OCI-LY7 (cell line): ENCODE data around the gene STEAP3. TPM values are rescaled to one million over a fixed set of nuclear protein-coding genes. Genes with fewer than 3 reads are reported as not detected.
"Not testable (repeated sequence)": the region's sequence is repeated elsewhere in the genome, so short reads cannot be mapped to it uniquely, and the experiment has no call there.

Experiments
- BruUV-seq: library from RNA; stranded (reverse); fragments of 400-500 nt; replicated peaks from 2 replicates; lab custom pipeline; 2021; lab: Mats Ljungman, UMichigan
- CTCF ChIA-PET: fragments of 300-600 bp; sonication (Branson Sonifier 250); formaldehyde crosslinking; loops from one replicate; lab custom pipeline; 2022; ENCODE audit warnings: antibody characterized with exemption; ENCODE audit not compliant: unreplicated experiment; lab: Charles Lee
- POLR2A ChIA-PET: fragments of 300-600 bp; sonication (Branson Sonifier 250); formaldehyde crosslinking; loops from one replicate; lab custom pipeline; 2022; ENCODE audit warnings: antibody characterized with exemption; lab: Charles Lee
- DNase-seq: peaks from one replicate; pipeline ENCODE4 v3.0.0-alpha.2; 2015; ENCODE audit warnings: low spot score
- H2AFZ ChIP-seq: fragments of 200-600 bp; sonication (generic), shearing (Covaris generic); 2 replicates; pipeline ENCODE4 v1.6.1; 2014; ENCODE audit warnings: mild to moderate bottlenecking, antibody characterized with exemption, low read length, moderate library complexity
- H3K27ac ChIP-seq: fragments of 200-600 bp; sonication (generic); 2 replicates; pipeline ENCODE4 v1.5.1; 2014; ENCODE audit warnings: mixed run types, low read depth, mild to moderate bottlenecking, moderate library complexity, low read length, inconsistent platforms; ENCODE audit not compliant: poor library complexity, severe bottlenecking
- H3K36me3 ChIP-seq: fragments of 200-600 bp; sonication (generic); 2 replicates; pipeline ENCODE4 v1.6.1; 2014; ENCODE audit warnings: mild to moderate bottlenecking, antibody characterized with exemption, low read length, moderate library complexity, mixed read lengths; ENCODE audit not compliant: insufficient read depth
- H3K4me1 ChIP-seq: fragments of 200-600 bp; sonication (generic); 2 replicates; pipeline ENCODE4 v1.5.1; 2014; ENCODE audit warnings: mild to moderate bottlenecking, low read length; ENCODE audit not compliant: insufficient read depth, poor library complexity, severe bottlenecking
- H3K4me2 ChIP-seq: fragments of 200-600 bp; sonication (generic); 2 replicates; pipeline ENCODE4 v1.6.1; 2014; ENCODE audit warnings: mild to moderate bottlenecking, low read length
- H3K4me3 ChIP-seq: fragments of 200-600 bp; sonication (generic); 2 replicates; pipeline ENCODE4 v1.5.1; 2014; ENCODE audit warnings: mild to moderate bottlenecking, low read depth, low read length; ENCODE audit not compliant: poor library complexity, severe bottlenecking
- H3K79me2 ChIP-seq: fragments of 200-600 bp; sonication (generic); 2 replicates; pipeline ENCODE4 v1.6.1; 2016; ENCODE audit warnings: low read depth, mild to moderate bottlenecking, low read length, moderate library complexity, mixed read lengths; ENCODE audit not compliant: insufficient read depth
- H3K9me2 ChIP-seq: fragments of 200-600 bp; sonication (generic); 2 replicates; pipeline ENCODE4 v1.6.1; 2016; ENCODE audit warnings: mild to moderate bottlenecking, low read length, mixed read lengths; ENCODE audit not compliant: insufficient read depth
- H3K9me3 ChIP-seq: fragments of 200-600 bp; sonication (generic); 2 replicates; pipeline ENCODE4 v1.6.1; 2014; ENCODE audit warnings: mild to moderate bottlenecking, mixed run types, low read length, mixed read lengths
- H4K20me1 ChIP-seq: fragments of 200-600 bp; sonication (generic); 2 replicates; pipeline ENCODE4 v1.6.1; 2014; ENCODE audit warnings: mild to moderate bottlenecking, antibody characterized with exemption, low read length, moderate library complexity, mixed read lengths; ENCODE audit not compliant: insufficient read depth
- EZH2phosphoT487 ChIP-seq: fragments of 200-600 bp; sonication (generic); IDR thresholded peaks from 2 replicates; pipeline ENCODE4 v1.6.1; 2018; ENCODE audit warnings: low read depth, borderline replicate concordance, mild to moderate bottlenecking, mixed run types, antibody characterized with exemption, low read length, moderate library complexity, mixed read lengths
- intact Hi-C: fragments of 100-400 bp; cut with micrococcal nuclease; formaldehyde crosslinking; loops from one replicate; pipeline ENCODE4 v1.10.0; 2022; ENCODE audit not compliant: unreplicated experiment
- total RNA-seq, 2 experiments: library from RNA; depleted of rRNA in 1 of 2; stranded (reverse); fragments of >200 nt in 1 of 2; shearing (Covaris generic) in 1 of 2; gene quantifications; 2 replicates each; pipeline ENCODE4 v1.2.3, GENCODE V29; 2014 to 2022
- TF ChIP-seq, protein P1 (sequence below): fragments of 200-600 bp; sonication (generic); conservative IDR thresholded peaks from 2 replicates; pipeline ENCODE4 v1.5.1; 2014; ENCODE audit warnings: mild to moderate bottlenecking, antibody characterized with exemption, low read length, moderate library complexity, mixed read lengths

The STEAP3 gene
- total RNA-seq, 2 experiments from 2014 or later, result not detected

DNA sequence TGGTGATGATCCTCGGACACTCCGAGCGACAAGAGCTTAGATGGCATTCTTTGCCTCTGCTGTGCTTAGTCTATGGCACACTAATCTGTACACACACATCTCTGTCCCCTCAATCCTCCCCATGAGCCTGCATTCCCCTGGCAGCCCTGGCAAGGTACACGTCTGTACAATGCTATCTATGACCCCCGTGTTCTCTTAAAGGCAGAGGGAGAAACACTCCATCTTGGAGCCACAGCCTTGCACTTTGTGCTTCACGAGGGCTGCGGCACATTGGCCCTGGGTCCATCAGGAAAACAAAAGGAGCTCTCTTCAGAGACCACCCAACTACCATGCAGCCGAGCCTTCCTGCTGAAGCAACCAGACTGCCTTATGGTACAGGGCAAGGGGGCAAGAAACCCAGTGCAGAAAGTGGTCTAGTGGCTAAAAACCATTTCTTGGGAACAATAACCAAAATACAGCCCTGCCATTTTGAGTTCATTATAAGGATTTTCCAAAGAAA, 42.5 kb downstream of the STEAP3 start:
- CTCF ChIA-PET, result no interaction called here
- no peak overlapping the region for H3K4me2 ChIP-seq
- H3K4me1 ChIP-seq, result no peaks in the 10 kb centered on the region
- no peak overlapping the region for H2AFZ ChIP-seq
- H3K79me2 ChIP-seq, result no peaks in the 10 kb centered on the region
- no peak overlapping the region for H3K4me3 ChIP-seq
- H3K27ac ChIP-seq, result no peak overlapping the region
- TF ChIP-seq, protein P1, sequence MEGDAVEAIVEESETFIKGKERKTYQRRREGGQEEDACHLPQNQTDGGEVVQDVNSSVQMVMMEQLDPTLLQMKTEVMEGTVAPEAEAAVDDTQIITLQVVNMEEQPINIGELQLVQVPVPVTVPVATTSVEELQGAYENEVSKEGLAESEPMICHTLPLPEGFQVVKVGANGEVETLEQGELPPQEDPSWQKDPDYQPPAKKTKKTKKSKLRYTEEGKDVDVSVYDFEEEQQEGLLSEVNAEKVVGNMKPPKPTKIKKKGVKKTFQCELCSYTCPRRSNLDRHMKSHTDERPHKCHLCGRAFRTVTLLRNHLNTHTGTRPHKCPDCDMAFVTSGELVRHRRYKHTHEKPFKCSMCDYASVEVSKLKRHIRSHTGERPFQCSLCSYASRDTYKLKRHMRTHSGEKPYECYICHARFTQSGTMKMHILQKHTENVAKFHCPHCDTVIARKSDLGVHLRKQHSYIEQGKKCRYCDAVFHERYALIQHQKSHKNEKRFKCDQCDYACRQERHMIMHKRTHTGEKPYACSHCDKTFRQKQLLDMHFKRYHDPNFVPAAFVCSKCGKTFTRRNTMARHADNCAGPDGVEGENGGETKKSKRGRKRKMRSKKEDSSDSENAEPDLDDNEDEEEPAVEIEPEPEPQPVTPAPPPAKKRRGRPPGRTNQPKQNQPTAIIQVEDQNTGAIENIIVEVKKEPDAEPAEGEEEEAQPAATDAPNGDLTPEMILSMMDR, result no peak
- TF ChIP-seq EZH2phosphoT487, result no peak
- H3K9me2 ChIP-seq, result no peaks in the 10 kb centered on the region
- POLR2A ChIA-PET, result interaction anchor here (0.6 kb wide), 1 partner anchor 19 kb away, joined by 3 read pairs; no protein-coding TSS in a partner anchor
- no TSS peak for BruUV-seq
- no peaks in the 10 kb centered on the region for H3K9me3 ChIP-seq
- no peaks in the 10 kb centered on the region for H4K20me1 ChIP-seq
- intact Hi-C loops, result loop anchor here (5.0 kb wide), 2 partner anchors 34 to 239 kb away; no protein-coding TSS in a partner anchor
- no peaks in the 10 kb centered on the region for H3K36me3 ChIP-seq
- DNase-seq, result no peak

DNA sequence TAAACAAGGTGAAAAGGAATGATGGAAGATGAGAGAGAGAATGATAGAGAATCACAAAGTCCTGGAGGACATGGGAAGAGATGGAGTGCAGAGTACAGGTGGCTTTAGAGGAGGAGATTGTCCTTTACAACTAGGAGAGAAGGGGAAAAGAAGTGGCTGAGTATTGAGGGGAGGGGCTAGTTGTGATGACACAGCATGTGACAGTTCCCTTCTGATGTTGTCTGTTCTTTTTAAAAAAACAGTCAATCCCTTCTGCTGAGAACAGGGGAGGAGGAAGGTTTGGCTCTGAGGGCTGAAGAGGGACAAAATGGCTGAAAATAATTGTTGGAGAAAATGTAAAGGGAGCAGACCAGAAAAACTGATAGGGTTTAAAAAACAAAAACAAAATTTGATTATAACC, 44.0 kb downstream of the STEAP3 start:
- Histone ChIP-seq H3K36me3 (no peaks in the 10 kb centered on the region), H2AFZ (no peak overlapping the region), H3K27ac (no peak overlapping the region), H3K4me3 (no peak overlapping the region), H3K79me2 (no peaks in the 10 kb centered on the region), H3K9me2 (no peaks in the 10 kb centered on the region), H3K4me2 (no peak overlapping the region), H3K4me1 (no peaks in the 10 kb centered on the region), H3K9me3 (no peaks in the 10 kb centered on the region), H4K20me1 (no peaks in the 10 kb centered on the region)
- DNase-seq, result no peak
- TF ChIP-seq EZH2phosphoT487, result no peak
- TF ChIP-seq, protein P1, result no peak
- ChIA-PET CTCF (no interaction called here), POLR2A (no interaction called here)
- BruUV-seq, result no TSS peak
- intact Hi-C loops, result loop anchor here (5.0 kb wide), 2 partner anchors 35 to 240 kb away; no protein-coding TSS in a partner anchor

DNA sequence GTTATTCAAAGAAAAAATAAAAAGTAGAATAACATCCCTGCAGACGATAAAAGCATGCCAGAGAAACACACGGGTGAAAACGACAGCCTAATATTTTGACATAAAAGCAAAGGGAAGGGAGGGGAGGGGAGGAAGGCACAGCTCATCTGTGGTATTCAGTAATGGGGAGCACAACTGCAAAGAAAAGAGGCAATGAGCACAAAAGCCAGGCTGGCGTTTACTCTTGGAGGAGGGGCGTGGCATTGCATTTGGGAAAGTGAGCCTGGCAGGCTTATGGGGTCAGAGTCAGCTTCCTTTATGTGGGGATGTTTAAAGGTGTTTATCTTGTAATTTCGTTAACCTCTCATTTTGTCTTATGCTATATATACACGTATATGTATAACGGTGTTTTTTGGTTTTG, 53.2 kb downstream of the STEAP3 start:
- Histone ChIP-seq H3K9me2 (no peaks in the 10 kb centered on the region), H2AFZ (no peak overlapping the region), H3K36me3 (no peaks in the 10 kb centered on the region), H4K20me1 (no peaks in the 10 kb centered on the region), H3K4me1 (no peaks in the 10 kb centered on the region), H3K4me3 (no peak overlapping the region), H3K9me3 (no peaks in the 10 kb centered on the region), H3K4me2 (no peak overlapping the region), H3K27ac (no peak overlapping the region), H3K79me2 (no peaks in the 10 kb centered on the region)
- BruUV-seq, result no TSS peak
- ChIA-PET POLR2A (no interaction called here), CTCF (no interaction called here)
- DNase-seq, result no peak
- intact Hi-C loops, result no loop called here
- TF ChIP-seq EZH2phosphoT487, result no peak
- TF ChIP-seq, protein P1, result no peak

DNA sequence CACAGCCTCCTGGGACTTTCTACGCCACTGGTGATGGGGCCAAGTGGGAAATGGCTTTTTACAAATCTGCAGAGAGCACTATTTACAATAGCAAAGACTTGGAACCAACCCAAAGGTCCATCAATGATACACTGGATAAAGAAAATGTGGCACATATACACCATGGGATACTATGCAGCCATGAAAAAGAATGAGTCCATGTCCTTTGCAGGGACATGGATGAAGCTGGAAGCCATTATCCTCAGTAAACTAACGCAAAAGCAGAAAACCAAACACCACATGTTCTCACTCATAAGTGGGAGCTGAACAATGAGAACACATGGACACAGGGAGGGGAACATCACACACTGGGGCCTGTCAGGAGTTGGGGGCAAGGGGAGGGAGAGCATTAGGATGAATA, 54.8 kb downstream of the STEAP3 start:
- H4K20me1 ChIP-seq, H2AFZ ChIP-seq, H3K4me2 ChIP-seq, H3K4me3 ChIP-seq, BruUV-seq, H3K36me3 ChIP-seq, H3K9me3 ChIP-seq, intact Hi-C loops, H3K79me2 ChIP-seq, H3K9me2 ChIP-seq, H3K27ac ChIP-seq, H3K4me1 ChIP-seq, POLR2A ChIA-PET, DNase-seq, CTCF ChIA-PET: not testable (repeated sequence)
